ENCODE measurements around the gene USP37.

USP37 gene

GRCh38 chr2:218513676-218514075 lies 54.5 kb downstream of the USP37 start:
- ATAC-seq: no peak
- no peak for TF ChIP-seq ZC3H10 (CRISPR knock-in tag; IDR thresholded peaks at IDR 0.05)

GRCh38 chr2:218508299-218508698 lies 59.9 kb downstream of the USP37 start:
- no peak for TF ChIP-seq ISL1 (CRISPR knock-in tag; IDR thresholded peaks at IDR 0.05)
- TF ChIP-seq ZNF70 (CRISPR knock-in tag; IDR thresholded peaks at IDR 0.05): no peak
- TF ChIP-seq GLIS3 (CRISPR knock-in tag; IDR thresholded peaks at IDR 0.05): no peak
- no peak for TF ChIP-seq ARNTL (CRISPR knock-in tag; IDR thresholded peaks at IDR 0.05; ENCODE audit: borderline replicate concordance, low read depth)
- no peak for TF ChIP-seq ZNF565 (CRISPR knock-in tag; conservative IDR thresholded peaks at IDR 0.05; ENCODE audit: low read depth)
- TF ChIP-seq SNAI2 (CRISPR knock-in tag; IDR thresholded peaks at IDR 0.05): no peak
- TF ChIP-seq ZFP30 (CRISPR knock-in tag; IDR thresholded peaks at IDR 0.05): no peak
- TF ChIP-seq OSR1 (CRISPR knock-in tag; IDR thresholded peaks at IDR 0.05): no peak
- no peak for TF ChIP-seq CSRNP3 (CRISPR knock-in tag; IDR thresholded peaks at IDR 0.05)
- no peak for TF ChIP-seq CREB5 (CRISPR knock-in tag; IDR thresholded peaks at IDR 0.05; ENCODE audit: low read depth)
- no peak for TF ChIP-seq TOX (CRISPR knock-in tag; IDR thresholded peaks at IDR 0.05; ENCODE audit: borderline replicate concordance)
- TF ChIP-seq ZC3H10 (CRISPR knock-in tag; IDR thresholded peaks at IDR 0.05): no peak
- no peak for TF ChIP-seq ESRRG (CRISPR knock-in tag; IDR thresholded peaks at IDR 0.05)
- no peak for ATAC-seq

GRCh38 chr2:218505754-218506371 lies 62.3 kb downstream of the USP37 start:
- no peak for ATAC-seq
- TF ChIP-seq SNAI2 (CRISPR knock-in tag; IDR thresholded peaks at IDR 0.05) (no peak), CSDC2 (CRISPR knock-in tag; IDR thresholded peaks at IDR 0.05) (no peak), PPARA (CRISPR knock-in tag; IDR thresholded peaks at IDR 0.05; ENCODE audit: borderline replicate concordance) (no peak), ISL1 (CRISPR knock-in tag; IDR thresholded peaks at IDR 0.05) (no peak), OSR1 (CRISPR knock-in tag; IDR thresholded peaks at IDR 0.05) (no peak), PATZ1 (CRISPR knock-in tag; IDR thresholded peaks at IDR 0.05; ENCODE audit: borderline replicate concordance) (no peak), ARNTL (CRISPR knock-in tag; IDR thresholded peaks at IDR 0.05; ENCODE audit: borderline replicate concordance, low read depth) (no peak), ZNF8 (CRISPR knock-in tag; IDR thresholded peaks at IDR 0.05) (no peak), RARB (CRISPR knock-in tag; IDR thresholded peaks at IDR 0.05) (no peak), TCF4 (CRISPR knock-in tag; IDR thresholded peaks at IDR 0.05; ENCODE audit: borderline replicate concordance) (no peak), ZNF70 (CRISPR knock-in tag; IDR thresholded peaks at IDR 0.05) (no peak), CREB5 (CRISPR knock-in tag; IDR thresholded peaks at IDR 0.05; ENCODE audit: low read depth) (no peak), POU6F1 (CRISPR knock-in tag; IDR thresholded peaks at IDR 0.05; ENCODE audit: borderline replicate concordance, low read depth) (no peak), TOX (CRISPR knock-in tag; IDR thresholded peaks at IDR 0.05; ENCODE audit: borderline replicate concordance) (no peak), ZNF565 (CRISPR knock-in tag; conservative IDR thresholded peaks at IDR 0.05; ENCODE audit: low read depth) (no peak), TSHZ2 (CRISPR knock-in tag; IDR thresholded peaks at IDR 0.05) (no peak), ZFP3 (CRISPR knock-in tag; IDR thresholded peaks at IDR 0.05) (no peak), CSRNP3 (CRISPR knock-in tag; IDR thresholded peaks at IDR 0.05) (no peak), ESRRG (CRISPR knock-in tag; IDR thresholded peaks at IDR 0.05) (no peak), ZC3H10 (CRISPR knock-in tag; IDR thresholded peaks at IDR 0.05) (no peak)

Measured in SK-N-SH treated with all-trans-retinoic acid at 6 μM for 48 hours (cell line).